ENCODE results near the gene BCOR.

Gene BCOR

GRCh38 chrX:40090961-40091360, 6.8 kb downstream of the BCOR start:
- no peak overlapping the region for H3K4me3 ChIP-seq (ENCODE audit: low read length)
- no peak for DNase-seq (ENCODE audit: low read depth)
- no peak for TF ChIP-seq CTCF (conservative IDR thresholded peaks at IDR 0.05; ENCODE audit: low read depth, low read length)

GRCh38 chrX:40090050-40090804, 7.5 kb downstream of the BCOR start:
- no peak for TF ChIP-seq CTCF (conservative IDR thresholded peaks at IDR 0.05; ENCODE audit: low read depth, low read length)
- no peak for DNase-seq (ENCODE audit: low read depth)
- peak overlapping the region; percentile 11 for H3K4me3 ChIP-seq (ENCODE audit: low read length)

- no peak for DNase-seq (ENCODE audit: low read depth)
- no peak overlapping the region for H3K4me3 ChIP-seq (ENCODE audit: low read length)
- TF ChIP-seq CTCF (conservative IDR thresholded peaks at IDR 0.05; ENCODE audit: low read depth, low read length), result no peak
Observed at GRCh38 chrX:40088803-40089540, 8.8 kb downstream of the BCOR start.

GRCh38 chrX:40088299-40088625, 9.5 kb downstream of the BCOR start:
- H3K4me3 ChIP-seq (ENCODE audit: low read length), result no peak overlapping the region
- DNase-seq (ENCODE audit: low read depth), result no peak
- TF ChIP-seq CTCF (conservative IDR thresholded peaks at IDR 0.05; ENCODE audit: low read depth, low read length), result no peak

GRCh38 chrX:40087425-40088298, 10.1 kb downstream of the BCOR start:
- no peak overlapping the region for H3K4me3 ChIP-seq (ENCODE audit: low read length)
- no peak for DNase-seq (ENCODE audit: low read depth)
- no peak for TF ChIP-seq CTCF (conservative IDR thresholded peaks at IDR 0.05; ENCODE audit: low read depth, low read length)

GRCh38 chrX:40086569-40087335, 11.0 kb downstream of the BCOR start:
- DNase-seq (ENCODE audit: low read depth), result no peak
- H3K4me3 ChIP-seq (ENCODE audit: low read length), result no peak overlapping the region
- TF ChIP-seq CTCF (conservative IDR thresholded peaks at IDR 0.05; ENCODE audit: low read depth, low read length), result no peak
